ENCODE measurements around the gene LRRIQ4.
A peak's percentile ranks its signal among the peaks of the same experiment; 100 is the strongest.

Gene LRRIQ4

GRCh38 chr3:169809230-169809795, 3.4 kb upstream of the LRRIQ4 start:
- DNase-seq (ENCODE audit: low spot score), result no peak

GRCh38 chr3:169811631-169812331, 889 bp upstream of the LRRIQ4 start:
- DNase-seq (ENCODE audit: low spot score), result peak; percentile 57

GRCh38 chr3:169813278-169813677, 608 bp downstream of the LRRIQ4 start:
- DNase-seq (ENCODE audit: low spot score), result no peak

- peak; percentile 74 for DNase-seq (ENCODE audit: low spot score)
Observed at GRCh38 chr3:169813757-169814517, 1.3 kb downstream of the LRRIQ4 start.

GRCh38 chr3:169815590-169816150, 3.0 kb downstream of the LRRIQ4 start:
- DNase-seq (ENCODE audit: low spot score), result no peak

- no peak for DNase-seq (ENCODE audit: low spot score)
Observed at GRCh38 chr3:169818316-169818715, 5.6 kb downstream of the LRRIQ4 start.

DNA sequence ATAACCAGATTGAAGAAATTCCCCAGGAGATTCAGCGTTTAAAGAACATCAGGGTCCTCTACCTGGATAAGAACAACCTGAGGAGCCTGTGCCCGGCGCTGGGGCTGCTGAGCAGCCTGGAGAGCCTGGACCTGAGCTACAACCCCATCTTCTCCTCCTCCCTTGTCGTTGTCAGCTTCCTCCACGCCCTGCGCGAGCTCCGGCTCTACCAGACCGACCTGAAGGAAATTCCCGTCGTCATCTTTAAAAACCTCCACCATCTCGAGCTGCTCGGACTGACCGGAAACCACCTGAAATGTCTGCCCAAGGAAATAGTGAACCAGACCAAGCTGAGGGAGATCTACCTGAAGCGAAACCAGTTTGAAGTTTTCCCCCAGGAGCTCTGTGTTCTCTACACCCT, 9.4 kb downstream of the LRRIQ4 start:
- no peak for DNase-seq (ENCODE audit: low spot score)

DNA sequence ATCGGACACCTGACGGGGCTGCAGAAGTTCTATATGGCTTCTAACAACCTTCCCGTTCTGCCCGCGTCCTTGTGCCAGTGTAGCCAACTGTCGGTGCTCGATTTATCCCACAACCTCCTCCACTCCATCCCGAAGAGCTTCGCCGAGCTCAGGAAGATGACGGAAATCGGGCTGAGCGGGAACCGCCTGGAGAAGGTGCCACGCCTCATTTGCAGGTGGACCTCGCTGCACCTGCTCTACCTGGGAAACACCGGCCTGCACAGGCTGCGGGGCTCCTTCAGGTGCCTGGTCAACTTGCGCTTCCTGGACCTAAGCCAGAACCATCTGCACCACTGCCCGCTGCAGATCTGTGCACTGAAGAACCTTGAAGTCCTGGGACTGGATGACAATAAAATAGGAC, 9.9 kb downstream of the LRRIQ4 start:
- DNase-seq (ENCODE audit: low spot score), result no peak

DNA sequence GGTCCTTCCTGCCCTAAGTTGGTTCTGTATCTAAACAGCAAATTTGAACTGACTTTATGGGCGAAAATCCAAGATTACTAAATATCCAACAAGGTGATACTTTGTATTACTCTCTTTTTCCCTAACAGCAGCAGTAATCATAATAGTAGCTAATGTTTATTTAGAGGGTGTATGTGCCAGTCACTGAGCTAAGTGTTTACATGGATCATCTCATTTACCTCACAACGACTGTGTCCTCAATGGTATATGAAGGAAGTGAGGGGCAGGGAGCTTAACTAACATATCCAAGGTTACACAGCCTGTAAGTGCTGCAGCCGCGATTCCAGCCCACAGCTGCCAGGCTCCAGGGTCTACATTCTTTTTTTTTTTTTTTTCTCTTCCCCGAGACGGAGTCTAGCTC, 10.3 kb downstream of the LRRIQ4 start:
- DNase-seq (ENCODE audit: low spot score), result no peak

GRCh38 chr3:169825316-169825715, 12.6 kb downstream of the LRRIQ4 start:
- DNase-seq (ENCODE audit: low spot score), result no peak

- no peak for DNase-seq (ENCODE audit: low spot score)
Observed at GRCh38 chr3:169827712-169828111, 15.0 kb downstream of the LRRIQ4 start.

- no peak for DNase-seq (ENCODE audit: low spot score)
Observed at GRCh38 chr3:169835533-169835932, 22.9 kb downstream of the LRRIQ4 start.

GRCh38 chr3:169836078-169836941, 23.6 kb downstream of the LRRIQ4 start:
- DNase-seq (ENCODE audit: low spot score), result peak; percentile 50

GRCh38 chr3:169836942-169837275, 24.2 kb downstream of the LRRIQ4 start:
- DNase-seq (ENCODE audit: low spot score), result no peak

DNA sequence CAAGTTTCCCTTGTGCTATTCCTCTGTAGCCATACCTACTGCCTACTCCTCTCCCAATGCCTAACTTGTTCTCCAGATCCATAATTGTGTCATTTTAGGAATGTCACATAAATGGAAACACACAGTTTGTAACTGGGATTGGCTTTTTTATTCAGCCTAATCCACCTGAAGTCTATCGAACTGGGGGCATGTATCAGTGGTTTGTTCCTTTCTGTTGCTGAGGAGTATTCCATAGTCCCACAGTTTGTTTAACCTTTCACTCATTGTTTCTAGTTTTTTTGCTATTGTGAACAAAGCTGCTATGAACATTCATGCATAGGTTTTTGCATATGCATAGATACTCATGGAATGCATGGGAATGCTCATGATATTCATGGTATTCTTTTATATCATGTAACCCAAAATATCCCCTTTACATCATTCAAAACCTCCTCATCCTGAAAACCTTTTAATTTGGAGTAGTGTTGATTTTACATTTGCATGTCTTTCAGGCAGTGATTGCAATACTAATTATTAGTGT, 25.9 kb downstream of the LRRIQ4 start:
- DNase-seq (ENCODE audit: low spot score), result no peak

DNA sequence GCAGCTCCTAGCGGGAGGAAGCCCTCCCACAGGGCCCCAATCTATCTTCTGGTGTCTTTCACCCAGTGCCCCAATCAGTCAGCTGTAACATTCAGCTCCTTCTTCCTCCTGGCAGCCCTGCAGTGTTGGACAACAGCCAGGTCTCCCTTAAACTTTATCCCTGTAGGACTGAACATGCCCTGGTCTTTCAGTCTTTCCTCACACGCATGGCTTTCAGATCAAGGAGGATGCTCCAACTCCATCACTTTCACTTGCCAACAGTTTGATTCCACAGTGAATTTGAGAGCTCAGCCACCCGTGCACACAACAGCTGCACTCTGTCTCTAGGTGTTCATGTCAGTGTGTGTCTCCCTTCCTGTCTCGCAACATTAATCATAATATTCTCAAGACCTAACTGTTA, 28.5 kb downstream of the LRRIQ4 start:
- peak; percentile 39 for DNase-seq (ENCODE audit: low spot score)

DNA sequence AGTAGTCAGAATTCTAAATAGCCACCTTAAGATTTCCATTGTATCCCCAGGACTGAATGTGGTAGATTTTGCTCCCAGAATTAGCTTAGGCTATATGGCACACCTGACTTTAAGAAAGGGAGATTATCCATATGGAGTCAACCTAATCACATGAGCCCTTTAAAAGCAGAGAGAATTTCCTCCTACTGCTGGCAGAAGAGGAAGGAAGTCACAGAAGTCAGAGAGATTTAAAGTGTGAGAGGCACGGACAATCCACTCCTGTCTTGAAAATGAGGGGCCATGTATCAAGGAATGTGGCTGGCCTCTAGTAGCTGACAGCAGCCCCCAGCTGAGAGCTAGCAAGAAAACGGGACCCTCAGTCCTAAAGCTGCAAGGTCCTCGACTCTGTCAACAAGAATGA, 30.3 kb downstream of the LRRIQ4 start:
- DNase-seq (ENCODE audit: low spot score), result no peak

- peak; percentile 71 for DNase-seq (ENCODE audit: low spot score)
Observed at GRCh38 chr3:169846458-169847193, 34.0 kb downstream of the LRRIQ4 start.

DNA sequence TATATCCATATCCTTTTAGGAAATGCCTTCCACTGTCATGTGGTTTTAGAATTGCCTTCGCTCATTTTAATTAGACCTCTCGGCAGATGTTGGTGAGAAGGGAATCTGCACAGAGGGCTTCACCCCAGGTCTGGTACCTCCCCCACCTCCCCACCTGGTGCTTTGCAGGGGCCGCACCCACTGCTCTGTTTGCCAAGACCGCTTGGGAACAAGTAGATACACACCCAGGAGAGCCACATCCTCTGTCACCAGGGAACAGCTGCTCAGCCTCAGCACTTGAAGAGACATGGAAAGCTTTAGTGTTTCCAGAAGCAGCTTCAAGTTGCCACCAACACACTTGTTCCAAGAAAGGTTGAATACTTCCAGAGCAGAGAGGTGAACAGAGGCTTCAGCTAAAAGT, 35.2 kb downstream of the LRRIQ4 start:
- no peak for DNase-seq (ENCODE audit: low spot score)

- no peak for DNase-seq (ENCODE audit: low spot score)
Observed at GRCh38 chr3:169848741-169849140, 36.1 kb downstream of the LRRIQ4 start.

- DNase-seq (ENCODE audit: low spot score), result no peak
Observed at GRCh38 chr3:169850618-169851017, 37.9 kb downstream of the LRRIQ4 start.
